PC-9 (cell line): ENCODE data around the gene SRP68.

ENCODE experiments used
- EZH2 ChIP-seq: fragments of 200-600 bp; sonication (generic); IDR thresholded peaks from 2 replicates; pipeline ENCODE4 v1.8.0; 2017; ENCODE audit warnings: antibody characterized with exemption, low read depth
- TF ChIP-seq, protein P1 (sequence below): fragments of 200-600 bp; sonication (generic); conservative IDR thresholded peaks from 2 replicates; pipeline ENCODE4 v1.6.1; 2017; ENCODE audit warnings: mixed run types, antibody characterized with exemption, mild to moderate bottlenecking, moderate library complexity

DNA sequence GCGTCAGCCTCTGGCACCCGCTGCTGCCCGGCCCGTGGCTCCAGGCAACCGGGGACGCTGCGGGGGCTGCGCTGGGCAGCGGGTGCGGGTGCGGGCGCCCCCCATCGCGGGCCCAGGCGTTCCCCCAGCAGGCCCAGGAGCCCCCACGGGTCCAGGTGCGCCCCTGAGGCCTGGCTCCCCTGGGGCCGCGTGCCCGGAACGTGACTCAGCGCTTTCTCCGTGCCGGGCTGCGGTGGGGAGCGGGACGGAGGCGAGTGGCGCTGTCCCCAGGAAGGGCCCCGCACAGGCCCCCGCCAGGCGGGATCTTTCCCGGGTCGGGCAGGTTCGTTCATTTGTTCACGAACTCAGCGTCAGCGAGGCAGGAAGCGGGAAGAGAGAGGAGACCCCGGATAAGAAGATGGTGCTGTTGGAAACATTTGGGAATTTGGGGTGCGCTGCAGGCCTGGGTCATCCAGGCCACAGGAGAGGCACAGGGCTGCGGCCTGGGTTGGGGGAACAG lies 49.7 kb upstream of the SRP68 start:
- TF ChIP-seq EZH2, result no peak
- TF ChIP-seq, protein P1, sequence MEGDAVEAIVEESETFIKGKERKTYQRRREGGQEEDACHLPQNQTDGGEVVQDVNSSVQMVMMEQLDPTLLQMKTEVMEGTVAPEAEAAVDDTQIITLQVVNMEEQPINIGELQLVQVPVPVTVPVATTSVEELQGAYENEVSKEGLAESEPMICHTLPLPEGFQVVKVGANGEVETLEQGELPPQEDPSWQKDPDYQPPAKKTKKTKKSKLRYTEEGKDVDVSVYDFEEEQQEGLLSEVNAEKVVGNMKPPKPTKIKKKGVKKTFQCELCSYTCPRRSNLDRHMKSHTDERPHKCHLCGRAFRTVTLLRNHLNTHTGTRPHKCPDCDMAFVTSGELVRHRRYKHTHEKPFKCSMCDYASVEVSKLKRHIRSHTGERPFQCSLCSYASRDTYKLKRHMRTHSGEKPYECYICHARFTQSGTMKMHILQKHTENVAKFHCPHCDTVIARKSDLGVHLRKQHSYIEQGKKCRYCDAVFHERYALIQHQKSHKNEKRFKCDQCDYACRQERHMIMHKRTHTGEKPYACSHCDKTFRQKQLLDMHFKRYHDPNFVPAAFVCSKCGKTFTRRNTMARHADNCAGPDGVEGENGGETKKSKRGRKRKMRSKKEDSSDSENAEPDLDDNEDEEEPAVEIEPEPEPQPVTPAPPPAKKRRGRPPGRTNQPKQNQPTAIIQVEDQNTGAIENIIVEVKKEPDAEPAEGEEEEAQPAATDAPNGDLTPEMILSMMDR, result no peak
